H9 (cell line): ENCODE measurements around the gene ANP32D. TPM values are rescaled to one million over a fixed set of nuclear protein-coding genes. Genes with fewer than 3 reads are reported as not detected.
"Not testable (repeated sequence)": the region's sequence is repeated elsewhere in the genome, so short reads cannot be mapped to it uniquely, and the experiment has no call there.

Experiments
- DNase-seq: peaks from one replicate; pipeline ENCODE4 v3.0.0-alpha.2; 2017
- H2AFZ ChIP-seq: one replicate; pipeline ENCODE4 v1.6.1; 2013; ENCODE audit warnings: mild to moderate bottlenecking, low read length, control low read depth, moderate library complexity
- H2AK5ac ChIP-seq: 2 replicates; pipeline ENCODE4 v1.6.1; 2013; ENCODE audit warnings: low read length, control low read depth, mixed read lengths; ENCODE audit not compliant: insufficient read length
- H2BK120ac ChIP-seq: one replicate; pipeline ENCODE4 v1.6.1; 2013; ENCODE audit warnings: low read depth, mild to moderate bottlenecking, low read length, control low read depth, inconsistent platforms; ENCODE audit not compliant: poor library complexity, severe bottlenecking
- H2BK12ac ChIP-seq: 2 replicates; pipeline ENCODE4 v1.6.1; 2013; ENCODE audit warnings: low read length, control low read depth, mixed read lengths, low read depth; ENCODE audit not compliant: insufficient read length
- H2BK15ac ChIP-seq: 2 replicates; pipeline ENCODE4 v1.6.1; 2013; ENCODE audit warnings: low read depth, low read length, control low read depth
- H2BK20ac ChIP-seq: one replicate; pipeline ENCODE4 v1.6.1; 2013; ENCODE audit warnings: low read depth, mild to moderate bottlenecking, low read length, control low read depth, inconsistent platforms; ENCODE audit not compliant: poor library complexity, severe bottlenecking
- H2BK5ac ChIP-seq: 2 replicates; pipeline ENCODE4 v1.6.1; 2013; ENCODE audit warnings: low read length, control low read depth, mixed read lengths; ENCODE audit not compliant: insufficient read length
- H3K14ac ChIP-seq: 2 replicates; pipeline ENCODE4 v1.6.1; 2013; ENCODE audit warnings: low read length, control low read depth; ENCODE audit not compliant: insufficient read depth
- H3K18ac ChIP-seq: 2 replicates; pipeline ENCODE4 v1.6.1; 2013; ENCODE audit warnings: low read depth, mild to moderate bottlenecking, mixed read lengths, low read length, control low read depth; ENCODE audit not compliant: insufficient read length
- H3K23ac ChIP-seq: 2 replicates; pipeline ENCODE4 v1.6.1; 2013; ENCODE audit warnings: low read length, control low read depth, mixed read lengths, low read depth; ENCODE audit not compliant: insufficient read length
- H3K23me2 ChIP-seq: 2 replicates; pipeline ENCODE4 v1.6.1; 2013; ENCODE audit warnings: low read depth, mild to moderate bottlenecking, mixed read lengths, low read length, control low read depth; ENCODE audit not compliant: insufficient read length, poor library complexity, severe bottlenecking
- H3K27ac ChIP-seq: 2 replicates; pipeline ENCODE4 v1.5.1; 2013; ENCODE audit warnings: low read length, control low read depth, mixed read lengths, low read depth; ENCODE audit not compliant: insufficient read length
- H3K27me3 ChIP-seq: 2 replicates; pipeline ENCODE4 v1.6.1; 2013; ENCODE audit warnings: low read length, control low read depth, inconsistent platforms; ENCODE audit not compliant: insufficient read depth
- H3K4ac ChIP-seq: 2 replicates; pipeline ENCODE4 v1.6.1; 2013; ENCODE audit warnings: low read depth, mild to moderate bottlenecking, control low read depth, inconsistent platforms, low read length, moderate library complexity
- H3K4me1 ChIP-seq: 2 replicates; pipeline ENCODE4 v1.6.1; 2013; ENCODE audit warnings: low read length, control low read depth, inconsistent platforms; ENCODE audit not compliant: insufficient read depth
- H3K4me2 ChIP-seq: 2 replicates; pipeline ENCODE4 v1.6.1; 2013; ENCODE audit warnings: low read length, control low read depth, mixed read lengths; ENCODE audit not compliant: insufficient read length, insufficient read depth
- H3K56ac ChIP-seq: 2 replicates; pipeline ENCODE4 v1.6.1; 2013; ENCODE audit warnings: low read depth, mild to moderate bottlenecking, mixed read lengths, low read length, control low read depth; ENCODE audit not compliant: insufficient read length
- H3K79me1 ChIP-seq: 2 replicates; pipeline ENCODE4 v1.6.1; 2013; ENCODE audit warnings: low read depth, mild to moderate bottlenecking, moderate library complexity, low read length, control low read depth, inconsistent platforms; ENCODE audit not compliant: insufficient read depth, poor library complexity, severe bottlenecking
- H3K79me2 ChIP-seq: 2 replicates; pipeline ENCODE4 v1.6.1; 2013; ENCODE audit warnings: low read length, control low read depth, inconsistent platforms; ENCODE audit not compliant: insufficient read depth
- H3K9ac ChIP-seq: 2 replicates; pipeline ENCODE4 v1.6.1; 2013; ENCODE audit warnings: low read length, control low read depth, mixed read lengths; ENCODE audit not compliant: insufficient read length; ENCODE audit errors: extremely low read depth
- H3K9me3 ChIP-seq: one replicate; pipeline ENCODE4 v1.6.1; 2013; ENCODE audit warnings: low read depth, low read length, inconsistent platforms; ENCODE audit not compliant: control insufficient read depth
- H3T11ph ChIP-seq: one replicate; pipeline ENCODE4 v1.6.1; 2013; ENCODE audit warnings: mild to moderate bottlenecking, low read length, control low read depth, inconsistent platforms
- H4K20me1 ChIP-seq: one replicate; pipeline ENCODE4 v1.6.1; 2013; ENCODE audit not compliant: control insufficient read depth, insufficient read length, insufficient read depth
- H4K5ac ChIP-seq: 2 replicates; pipeline ENCODE4 v1.6.1; 2013; ENCODE audit warnings: low read depth, mild to moderate bottlenecking, mixed read lengths, low read length, control low read depth; ENCODE audit not compliant: insufficient read length
- H4K8ac ChIP-seq: replicated peaks from 2 replicates; pipeline ENCODE4 v1.6.1; 2013; ENCODE audit warnings: low read length, control low read depth, mixed read lengths, low read depth; ENCODE audit not compliant: insufficient read length
- H4K91ac ChIP-seq: 2 replicates; pipeline ENCODE4 v1.6.1; 2013; ENCODE audit warnings: low read depth, mild to moderate bottlenecking, moderate library complexity, mixed read lengths, low read length, control low read depth; ENCODE audit not compliant: insufficient read length
- H3K27ac Mint-ChIP-seq, 3 experiments: 2 replicates in 2 of 3; 3 replicates in 1 of 3; pipeline ENCODE4 v1.8.0; 2020 to 2021; ENCODE audit warnings: mixed read lengths in 3 of 3, mild to moderate bottlenecking in 1 of 3, moderate library complexity in 1 of 3
- H3K27me3 Mint-ChIP-seq: 2 replicates; pipeline ENCODE4 v1.8.0; 2021; ENCODE audit warnings: low read depth, mild to moderate bottlenecking, moderate library complexity, mixed read lengths
- H3K36me3 Mint-ChIP-seq, 3 experiments: 2 replicates in 2 of 3; 3 replicates in 1 of 3; pipeline ENCODE4 v1.8.0; 2020 to 2021; ENCODE audit warnings: low read depth in 3 of 3, mixed read lengths in 3 of 3; ENCODE audit not compliant: insufficient read depth in 1 of 3
- H3K4me1 Mint-ChIP-seq, 2 experiments: 2 replicates each; pipeline ENCODE4 v1.8.0; 2020; ENCODE audit warnings: mixed read lengths in 2 of 2
- H3K4me3 Mint-ChIP-seq, 2 experiments: 2 replicates in 1 of 2; 3 replicates in 1 of 2; pipeline ENCODE4 v1.8.0; 2020 to 2021; ENCODE audit warnings: mild to moderate bottlenecking in 2 of 2, mixed read lengths in 2 of 2, moderate library complexity in 1 of 2
- H3K9me3 Mint-ChIP-seq, 2 experiments: 2 replicates in 1 of 2; 3 replicates in 1 of 2; pipeline ENCODE4 v1.8.0; 2020; ENCODE audit warnings: mild to moderate bottlenecking in 2 of 2, mixed read lengths in 2 of 2, moderate library complexity in 1 of 2
- CTCF ChIP-seq: fragments of 200-600 bp; sonication (generic); conservative IDR thresholded peaks from 3 replicates; pipeline ENCODE4 v1.8.0; 2021; ENCODE audit warnings: antibody characterized with exemption, mild to moderate bottlenecking
- WGBS: extraction: QIAGEN DNeasy Blood & Tissue Kit; methylation state at CpG from one replicate; pipeline ENCODE4 v1.1.7; 2013; ENCODE audit warnings: missing lambda C conversion rate, low lambda C conversion rate, mixed read lengths; ENCODE audit not compliant: insufficient read length; ENCODE audit errors: extremely low coverage; 5-methylcytosine and 5-hydroxymethylcytosine counted together
- total RNA-seq: library from RNA; stranded (reverse); gene quantifications from 2 replicates; pipeline ENCODE4 v1.2.1, GENCODE V29; 2021

Gene ANP32D
- total RNA-seq, 1 experiment from 2014 or later, result not detected

- Histone ChIP-seq H3K27me3 (no peaks in the 10 kb centered on the region), H3K23me2 (no peaks in the 10 kb centered on the region), H2BK15ac (no peak overlapping the region), H3K9me3 (no peaks in the 10 kb centered on the region), H4K8ac (no peak overlapping the region), H3T11ph (no peak overlapping the region), H3K56ac (no peak overlapping the region), H3K4me1 (no peaks in the 10 kb centered on the region; the same call in 1 of the 2 replicates), H2AFZ (no peak overlapping the region), H3K14ac (no peak overlapping the region), H2BK5ac (no peak overlapping the region), H2BK12ac (no peak overlapping the region), H4K5ac (no peak overlapping the region), H3K79me1 (no peaks in the 10 kb centered on the region), H3K23ac (no peak overlapping the region), H3K4me2 (no peak overlapping the region), H2BK20ac (no peak overlapping the region), H3K9ac (no peak overlapping the region), H3K79me2 (no peaks in the 10 kb centered on the region), H3K4ac (no peak overlapping the region), H3K18ac (no peak overlapping the region), H2BK120ac (no peak overlapping the region), H3K27ac (no peak overlapping the region), H4K20me1 (no peaks in the 10 kb centered on the region), H4K91ac (no peak overlapping the region), H2AK5ac (no peak overlapping the region)
- H3K27ac Mint-ChIP-seq, result no peak overlapping the region
- DNase-seq, result no peak
- peaks cover 18 to 76% of the 10 kb centered on the region in 2 experiments for H3K9me3 Mint-ChIP-seq
- no peak overlapping the region for H3K4me3 Mint-ChIP-seq
- peaks cover 4 to 20% of the 10 kb centered on the region in 2 experiments; a peak in 3 of 4 replicates for H3K4me1 Mint-ChIP-seq
- peaks cover 3% of the 10 kb centered on the region for H3K27me3 Mint-ChIP-seq
- peaks cover 0 to 9% (median 2%) of the 10 kb centered on the region in 3 experiments; a peak in 4 of 7 replicates for H3K36me3 Mint-ChIP-seq
- TF ChIP-seq CTCF, result no peak
- no CpG with 5 or more reads among the region's 1 CpG for WGBS
Observed at GRCh38 chr12:48451372-48451771, 21.0 kb upstream of the ANP32D start.

- WGBS, result no CpG with 5 or more reads among the region's 2 CpGs
- H3K4me3 Mint-ChIP-seq, H3K27ac ChIP-seq, H2AK5ac ChIP-seq, H3K9me3 ChIP-seq, DNase-seq, H4K91ac ChIP-seq, H2BK20ac ChIP-seq, H3K23ac ChIP-seq, H3K79me2 ChIP-seq, H2BK5ac ChIP-seq, H3K27me3 Mint-ChIP-seq, H3K36me3 Mint-ChIP-seq, H3K27ac Mint-ChIP-seq, H4K5ac ChIP-seq, H3K4me1 ChIP-seq, H2BK120ac ChIP-seq, H3K18ac ChIP-seq, H3K4me2 ChIP-seq, H2AFZ ChIP-seq, H3K14ac ChIP-seq, H3K4ac ChIP-seq, H4K8ac ChIP-seq, H3K56ac ChIP-seq, H4K20me1 ChIP-seq, H3K23me2 ChIP-seq, H2BK15ac ChIP-seq, H3T11ph ChIP-seq, H3K9ac ChIP-seq, H3K27me3 ChIP-seq, H2BK12ac ChIP-seq, H3K79me1 ChIP-seq: not testable (repeated sequence)
- peaks cover 4 to 10% of the 10 kb centered on the region in 2 experiments; a peak in 3 of 4 replicates for H3K4me1 Mint-ChIP-seq
- H3K9me3 Mint-ChIP-seq, result peaks cover 18 to 77% of the 10 kb centered on the region in 2 experiments
Observed at GRCh38 chr12:48452961-48453360, 19.4 kb upstream of the ANP32D start.
